ENCODE results near the gene RANBP10. TPM values are rescaled to one million over a fixed set of nuclear protein-coding genes. Genes with fewer than 3 reads are reported as not detected.

The RANBP10 gene
- total and polyA plus RNA-seq, 2 of the 8 experiments (the other 6 are each of a cell fraction or from before 2014, with no cell fraction given) = 14.2 to 16.8 TPM

GRCh38 chr16:67845291-67846062, 39.1 kb upstream of the RANBP10 start (continued):
- TF ChIP-seq ATF2 (IDR thresholded peaks at IDR 0.05; ENCODE audit: low read length) (no peak), POLR2A (IDR thresholded peaks at IDR 0.05; ENCODE audit: control extremely low read depth in 1 of 2, low read depth in 2 of 2, low read length in 2 of 2) (no peak), RNF2 (IDR thresholded peaks at IDR 0.05; ENCODE audit: borderline replicate concordance, low read depth, low read length, missing control alignments, poor library complexity, severe bottlenecking) (no peak), TBP (IDR thresholded peaks at IDR 0.05; ENCODE audit: low read depth, low read length) (no peak), SIRT6 (IDR thresholded peaks at IDR 0.05; ENCODE audit: low read length) (no peak), CHD2 (IDR thresholded peaks at IDR 0.05; ENCODE audit: low read length) (no peak), ATF3 (IDR thresholded peaks at IDR 0.05; ENCODE audit: insufficient read depth, low read depth, low read length) (no peak), MAFK (IDR thresholded peaks at IDR 0.05; ENCODE audit: low read depth, low read length) (no peak), HDAC6 (IDR thresholded peaks at IDR 0.05; ENCODE audit: low read depth, low read length) (no peak), SP4 (IDR thresholded peaks at IDR 0.05; ENCODE audit: low read length) (no peak)
